ENCODE data around the gene OR10R2. TPM values are rescaled to one million over a fixed set of nuclear protein-coding genes. Genes with fewer than 3 reads are reported as not detected.

The OR10R2 gene
- polyA plus RNA-seq, 2 donors, result not detected

DNA sequence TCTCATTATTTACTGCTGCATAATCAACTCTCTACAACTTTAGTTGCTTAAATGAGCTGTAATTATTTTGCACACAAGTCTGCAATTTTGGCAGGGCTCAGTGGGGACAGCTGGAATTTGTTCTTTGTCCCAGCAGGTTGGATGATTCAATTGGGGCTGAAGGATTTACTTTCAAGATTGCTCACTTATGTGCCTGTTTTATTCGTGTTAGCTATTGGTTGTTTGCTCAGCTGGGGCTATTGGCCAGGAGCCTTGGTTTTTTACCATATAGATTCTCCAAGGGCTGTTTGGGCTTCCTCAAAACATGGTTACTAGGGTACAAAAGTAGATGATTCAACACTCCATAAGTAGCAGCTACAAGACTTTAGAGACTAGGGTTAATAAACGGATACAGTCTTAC, 13.4 kb downstream of the OR10R2 start:
- no peaks in the 10 kb centered on the region for H3K9me3 ChIP-seq (ENCODE audit: control insufficient read depth in 2 of 2, insufficient read depth in 1 of 2, low read depth in 1 of 2, low read length in 1 of 2)
- H3K36me3 ChIP-seq (ENCODE audit: control insufficient read depth in 2 of 2, insufficient read depth in 2 of 2, low read length in 1 of 2), result no peaks in the 10 kb centered on the region
- H3K27ac ChIP-seq (ENCODE audit: low read depth in 2 of 2, low read length in 1 of 2), result no peak overlapping the region
- WGBS, 2 donors, result 34 to 48% methylated on average over 2 of the region's 2 CpGs
- no peaks in the 10 kb centered on the region for H3K27me3 ChIP-seq (ENCODE audit: control insufficient read depth in 1 of 2, insufficient read depth in 2 of 2, low read length in 2 of 2)
- no peak overlapping the region for H3K4me3 ChIP-seq (ENCODE audit: low read depth in 1 of 2, low read length in 2 of 2)
- H3K4me1 ChIP-seq (ENCODE audit: control insufficient read depth in 2 of 2, insufficient read depth in 2 of 2, low read length in 1 of 2), result no peaks in the 10 kb centered on the region

DNA sequence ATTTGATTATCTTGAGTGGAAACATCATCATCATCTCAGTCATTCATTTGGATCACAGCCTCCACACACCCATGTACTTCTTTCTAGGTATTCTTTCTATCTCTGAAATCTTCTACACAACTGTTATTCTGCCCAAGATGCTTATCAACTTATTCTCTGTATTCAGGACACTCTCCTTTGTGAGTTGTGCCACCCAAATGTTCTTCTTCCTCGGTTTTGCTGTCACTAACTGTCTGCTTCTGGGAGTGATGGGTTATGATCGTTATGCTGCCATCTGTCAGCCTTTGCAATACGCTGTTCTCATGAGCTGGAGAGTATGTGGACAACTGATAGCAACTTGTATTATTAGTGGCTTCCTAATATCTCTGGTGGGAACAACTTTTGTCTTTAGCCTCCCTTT, 19.3 kb downstream of the OR10R2 start:
- no peaks in the 10 kb centered on the region for H3K27me3 ChIP-seq (ENCODE audit: control insufficient read depth in 1 of 2, insufficient read depth in 2 of 2, low read length in 2 of 2)

DNA sequence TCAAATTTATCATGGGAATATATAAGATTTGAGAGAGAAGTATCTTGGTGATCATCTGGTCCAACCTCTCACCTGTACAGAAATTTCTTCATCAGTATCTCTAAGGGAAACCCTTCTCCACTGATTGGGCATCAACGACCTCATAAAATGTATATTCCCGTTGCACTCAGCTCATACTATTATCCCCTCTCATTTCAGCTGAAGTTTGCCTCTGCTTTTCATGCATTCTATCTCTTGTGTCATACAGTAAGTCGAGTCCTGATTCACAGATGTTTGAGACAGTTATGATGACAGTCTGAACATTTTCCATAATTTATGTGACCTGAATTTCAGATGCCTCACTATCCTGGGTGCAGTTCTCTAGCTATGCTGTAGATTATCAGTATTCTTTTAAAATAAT, 21.0 kb downstream of the OR10R2 start:
- WGBS, 2 donors, result 55 to 60% methylated on average over 3 of the region's 3 CpGs

More for the DNA sequence above, 19.3 kb downstream of the OR10R2 start:
- Histone ChIP-seq H3K9me3 (ENCODE audit: control insufficient read depth in 2 of 2, insufficient read depth in 1 of 2, low read depth in 1 of 2, low read length in 1 of 2) (no peaks in the 10 kb centered on the region), H3K36me3 (ENCODE audit: control insufficient read depth in 2 of 2, insufficient read depth in 2 of 2, low read length in 1 of 2) (no peaks in the 10 kb centered on the region), H3K27ac (ENCODE audit: low read depth in 2 of 2, low read length in 1 of 2) (no peak overlapping the region), H3K4me1 (ENCODE audit: control insufficient read depth in 2 of 2, insufficient read depth in 2 of 2, low read length in 1 of 2) (no peaks in the 10 kb centered on the region), H3K4me3 (ENCODE audit: low read depth in 1 of 2, low read length in 2 of 2) (no peak overlapping the region)
- WGBS, 2 donors, result 39 to 58% methylated on average over 3 of the region's 3 CpGs

DNA sequence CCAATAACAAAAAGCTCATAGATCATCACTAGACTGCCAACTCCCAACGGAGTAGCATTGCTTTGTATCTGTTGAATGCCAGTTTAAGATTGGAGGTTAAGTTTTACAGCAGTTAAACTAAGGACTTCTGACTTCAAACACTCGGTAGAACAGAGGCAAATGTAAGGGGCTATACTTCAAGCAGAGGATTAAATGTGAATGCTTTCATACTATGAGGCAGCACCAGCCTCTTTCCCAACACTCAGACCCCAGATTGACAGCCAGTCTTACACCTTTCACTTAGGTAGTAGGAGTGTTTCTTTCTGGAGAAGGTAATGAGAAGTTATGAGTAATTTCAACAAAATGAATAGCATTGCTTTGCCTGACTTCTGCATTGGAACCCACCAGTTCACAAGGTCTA, 22.8 kb downstream of the OR10R2 start:
- H3K27ac ChIP-seq (ENCODE audit: low read depth in 2 of 2, low read length in 1 of 2), result no peak overlapping the region
- H3K4me3 ChIP-seq (ENCODE audit: low read depth in 1 of 2, low read length in 2 of 2), result no peak overlapping the region
- no peaks in the 10 kb centered on the region for H3K36me3 ChIP-seq (ENCODE audit: control insufficient read depth in 2 of 2, insufficient read depth in 2 of 2, low read length in 1 of 2)
- no peaks in the 10 kb centered on the region for H3K9me3 ChIP-seq (ENCODE audit: control insufficient read depth in 2 of 2, insufficient read depth in 1 of 2, low read depth in 1 of 2, low read length in 1 of 2)
- 1 to 12% methylated on average over 2 of the region's 2 CpGs for WGBS, 2 donors
- H3K4me1 ChIP-seq (ENCODE audit: control insufficient read depth in 2 of 2, insufficient read depth in 2 of 2, low read length in 1 of 2), result no peaks in the 10 kb centered on the region
- H3K27me3 ChIP-seq (ENCODE audit: control insufficient read depth in 1 of 2, insufficient read depth in 2 of 2, low read length in 2 of 2), result no peaks in the 10 kb centered on the region

More for the DNA sequence above, 21.0 kb downstream of the OR10R2 start:
- Histone ChIP-seq H3K27me3 (ENCODE audit: control insufficient read depth in 1 of 2, insufficient read depth in 2 of 2, low read length in 2 of 2) (no peaks in the 10 kb centered on the region), H3K4me3 (ENCODE audit: low read depth in 1 of 2, low read length in 2 of 2) (no peak overlapping the region), H3K9me3 (ENCODE audit: control insufficient read depth in 2 of 2, insufficient read depth in 1 of 2, low read depth in 1 of 2, low read length in 1 of 2) (no peaks in the 10 kb centered on the region), H3K27ac (ENCODE audit: low read depth in 2 of 2, low read length in 1 of 2) (no peak overlapping the region), H3K4me1 (ENCODE audit: control insufficient read depth in 2 of 2, insufficient read depth in 2 of 2, low read length in 1 of 2) (no peaks in the 10 kb centered on the region), H3K36me3 (ENCODE audit: control insufficient read depth in 2 of 2, insufficient read depth in 2 of 2, low read length in 1 of 2) (no peaks in the 10 kb centered on the region)

DNA sequence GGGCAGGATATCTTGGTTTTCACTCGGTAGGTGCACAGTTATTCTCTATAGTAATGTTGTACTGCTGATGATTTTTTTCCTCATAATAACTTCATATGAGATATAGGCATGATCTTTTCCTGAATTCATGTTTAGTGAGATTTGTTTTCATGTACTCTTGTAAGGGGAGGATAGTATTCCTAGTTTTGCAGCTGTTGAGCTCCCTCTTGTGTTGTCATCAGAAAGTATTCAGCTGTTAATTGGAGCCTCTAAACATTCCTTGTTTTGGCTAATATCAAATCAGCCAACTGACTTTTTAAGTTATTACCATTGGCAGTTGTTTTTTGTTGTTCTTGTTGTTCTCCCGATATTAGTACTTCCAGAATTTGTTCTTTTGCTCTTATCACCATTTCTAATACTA, 24.4 kb downstream of the OR10R2 start:
- H3K27ac ChIP-seq (ENCODE audit: low read depth in 2 of 2, low read length in 1 of 2), result no peak overlapping the region
- WGBS, 2 donors, result 28 to 29% methylated on average over 2 of the region's 2 CpGs
- no peaks in the 10 kb centered on the region for H3K36me3 ChIP-seq (ENCODE audit: control insufficient read depth in 2 of 2, insufficient read depth in 2 of 2, low read length in 1 of 2)
- no peaks in the 10 kb centered on the region for H3K9me3 ChIP-seq (ENCODE audit: control insufficient read depth in 2 of 2, insufficient read depth in 1 of 2, low read depth in 1 of 2, low read length in 1 of 2)
- H3K4me1 ChIP-seq (ENCODE audit: control insufficient read depth in 2 of 2, insufficient read depth in 2 of 2, low read length in 1 of 2), result no peaks in the 10 kb centered on the region
- no peak overlapping the region for H3K4me3 ChIP-seq (ENCODE audit: low read depth in 1 of 2, low read length in 2 of 2)
- no peaks in the 10 kb centered on the region for H3K27me3 ChIP-seq (ENCODE audit: control insufficient read depth in 1 of 2, insufficient read depth in 2 of 2, low read length in 2 of 2)

DNA sequence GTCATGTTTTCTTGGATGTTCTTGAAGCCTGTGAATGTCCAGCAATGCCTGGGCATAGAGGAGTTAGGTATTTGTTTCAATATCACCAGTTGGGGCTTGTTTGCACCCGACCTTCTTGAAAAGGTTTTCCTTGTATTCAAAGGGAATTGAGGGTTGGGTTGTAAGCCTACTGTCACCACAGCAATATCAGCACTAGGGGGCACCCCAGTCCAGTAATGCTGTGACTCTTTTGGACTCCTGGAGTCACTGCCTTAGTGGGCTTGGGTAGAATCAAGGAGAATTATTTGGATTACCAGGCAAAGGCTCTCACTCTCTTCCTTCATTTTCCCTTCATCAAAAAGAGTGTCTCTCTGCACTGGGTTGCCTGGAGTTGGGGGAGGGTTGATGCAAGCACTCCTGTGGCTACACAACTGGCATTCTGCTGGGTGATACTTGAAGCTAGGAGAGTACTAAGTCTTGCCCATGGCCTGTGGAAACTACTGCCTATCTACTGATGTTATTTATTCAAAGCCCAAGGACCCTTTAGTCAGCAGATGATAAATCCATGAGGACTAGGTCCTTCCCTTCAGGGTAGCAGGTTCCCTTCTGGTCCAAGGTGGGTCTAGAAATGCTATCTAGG, 34.5 kb downstream of the OR10R2 start:
- WGBS, 2 donors, result 10 to 51% methylated on average over 1 of the region's 1 CpG
- H3K27me3 ChIP-seq (ENCODE audit: control insufficient read depth in 1 of 2, insufficient read depth in 2 of 2, low read length in 2 of 2), result no peaks in the 10 kb centered on the region
- no peak overlapping the region for H3K4me3 ChIP-seq (ENCODE audit: low read depth in 1 of 2, low read length in 2 of 2)
- no peaks in the 10 kb centered on the region for H3K4me1 ChIP-seq (ENCODE audit: control insufficient read depth in 2 of 2, insufficient read depth in 2 of 2, low read length in 1 of 2)
- H3K9me3 ChIP-seq (ENCODE audit: control insufficient read depth in 2 of 2, insufficient read depth in 1 of 2, low read depth in 1 of 2, low read length in 1 of 2), result peaks cover 0 to 2% of the 10 kb centered on the region in 2 donors
- H3K36me3 ChIP-seq (ENCODE audit: control insufficient read depth in 2 of 2, insufficient read depth in 2 of 2, low read length in 1 of 2), result no peaks in the 10 kb centered on the region
- no peak overlapping the region for H3K27ac ChIP-seq (ENCODE audit: low read depth in 2 of 2, low read length in 1 of 2)

DNA sequence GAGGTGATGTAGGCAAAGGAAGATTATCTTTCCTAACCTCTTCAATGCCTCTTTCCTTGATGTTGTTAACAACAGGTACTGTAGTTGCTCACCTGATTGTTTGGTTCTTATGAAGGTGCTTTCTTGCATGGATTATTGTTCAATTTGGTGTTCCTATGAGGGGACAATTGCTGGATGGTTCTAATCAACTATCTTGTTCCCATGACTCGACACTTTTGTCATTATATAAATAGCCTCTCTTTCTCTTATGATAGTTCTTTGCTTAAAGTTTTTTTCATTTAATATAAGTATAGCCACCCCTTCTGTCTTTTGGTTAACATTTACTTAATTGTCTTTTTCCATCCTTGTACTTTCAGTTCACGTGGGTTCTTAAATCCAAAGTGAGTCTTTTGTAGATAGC, 35.5 kb downstream of the OR10R2 start:
- H3K4me3 ChIP-seq (ENCODE audit: low read depth in 1 of 2, low read length in 2 of 2), result no peak overlapping the region
- 79 to 80% methylated on average over 2 of the region's 2 CpGs for WGBS, 2 donors
- H3K27ac ChIP-seq (ENCODE audit: low read depth in 2 of 2, low read length in 1 of 2), result no peak overlapping the region
- H3K9me3 ChIP-seq (ENCODE audit: control insufficient read depth in 2 of 2, insufficient read depth in 1 of 2, low read depth in 1 of 2, low read length in 1 of 2), result peaks cover 0 to 2% of the 10 kb centered on the region in 2 donors
- no peaks in the 10 kb centered on the region for H3K27me3 ChIP-seq (ENCODE audit: control insufficient read depth in 1 of 2, insufficient read depth in 2 of 2, low read length in 2 of 2)
- no peaks in the 10 kb centered on the region for H3K36me3 ChIP-seq (ENCODE audit: control insufficient read depth in 2 of 2, insufficient read depth in 2 of 2, low read length in 1 of 2)
- no peaks in the 10 kb centered on the region for H3K4me1 ChIP-seq (ENCODE audit: control insufficient read depth in 2 of 2, insufficient read depth in 2 of 2, low read length in 1 of 2)

DNA sequence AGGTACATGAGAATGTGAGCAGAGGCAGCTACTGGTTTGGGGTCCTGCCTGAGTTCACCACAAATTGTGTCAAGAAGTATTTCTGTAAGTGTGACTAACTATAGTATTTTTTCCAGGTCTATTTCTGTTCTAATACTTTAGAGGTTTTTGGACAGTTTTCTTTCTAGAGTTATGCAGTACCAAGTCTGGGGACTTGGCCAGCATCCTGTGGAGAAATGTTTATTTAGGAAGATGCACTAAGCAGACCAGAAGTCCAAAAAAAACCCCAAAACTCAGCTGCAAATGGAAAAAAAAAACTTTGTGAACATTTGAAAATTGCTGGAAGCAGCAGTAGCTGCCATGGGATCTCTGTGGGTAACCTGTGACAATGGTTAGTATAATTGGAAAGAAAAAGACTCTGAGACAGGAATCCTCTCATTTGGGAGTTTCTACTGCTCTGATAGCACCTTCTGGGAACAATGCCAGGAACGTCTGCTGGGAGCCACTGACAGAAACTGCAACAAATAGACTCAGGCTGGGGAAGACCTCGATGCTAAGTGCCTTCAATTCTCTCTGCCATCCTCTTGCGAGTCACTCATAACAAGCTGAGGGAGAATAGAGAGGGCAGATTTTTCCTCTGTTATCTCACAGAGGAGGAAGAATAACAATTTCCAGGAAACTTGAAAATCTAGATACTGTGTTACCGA, 37.6 kb downstream of the OR10R2 start:
- H3K4me1 ChIP-seq (ENCODE audit: control insufficient read depth in 2 of 2, insufficient read depth in 2 of 2, low read length in 1 of 2), result no peaks in the 10 kb centered on the region
- WGBS, 2 donors, result 37 to 38% methylated on average over 4 of the region's 4 CpGs
- H3K4me3 ChIP-seq (ENCODE audit: low read depth in 1 of 2, low read length in 2 of 2), result no peak overlapping the region
- H3K27me3 ChIP-seq (ENCODE audit: control insufficient read depth in 1 of 2, insufficient read depth in 2 of 2, low read length in 2 of 2), result no peaks in the 10 kb centered on the region
- no peak overlapping the region for H3K27ac ChIP-seq (ENCODE audit: low read depth in 2 of 2, low read length in 1 of 2)
- H3K36me3 ChIP-seq (ENCODE audit: control insufficient read depth in 2 of 2, insufficient read depth in 2 of 2, low read length in 1 of 2), result no peaks in the 10 kb centered on the region
- peaks cover 0 to 2% of the 10 kb centered on the region in 2 donors for H3K9me3 ChIP-seq (ENCODE audit: control insufficient read depth in 2 of 2, insufficient read depth in 1 of 2, low read depth in 1 of 2, low read length in 1 of 2)

DNA sequence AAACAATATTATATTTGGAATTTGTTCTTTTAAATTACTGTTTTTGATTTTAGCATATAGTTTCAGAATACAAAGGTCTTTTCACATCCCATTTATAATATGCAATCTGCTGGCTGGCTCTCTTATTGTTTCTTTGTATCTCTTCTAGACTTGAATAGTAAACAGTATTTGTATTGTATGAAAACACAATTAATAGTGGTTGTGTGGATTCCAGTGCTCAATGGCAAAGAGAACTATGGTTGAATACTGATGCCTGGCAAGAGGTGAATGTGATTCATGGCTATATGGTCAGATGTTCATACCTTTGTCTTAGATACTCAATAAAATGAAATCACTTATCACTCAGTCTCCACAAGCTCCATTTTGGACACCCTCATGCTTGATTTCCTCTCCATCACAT, 44.9 kb downstream of the OR10R2 start:
- H3K36me3 ChIP-seq (ENCODE audit: control insufficient read depth in 2 of 2, insufficient read depth in 2 of 2, low read length in 1 of 2), result no peaks in the 10 kb centered on the region
- no peaks in the 10 kb centered on the region for H3K27me3 ChIP-seq (ENCODE audit: control insufficient read depth in 1 of 2, insufficient read depth in 2 of 2, low read length in 2 of 2)
- H3K4me3 ChIP-seq (ENCODE audit: low read depth in 1 of 2, low read length in 2 of 2), result no peak overlapping the region
- no peaks in the 10 kb centered on the region for H3K4me1 ChIP-seq (ENCODE audit: control insufficient read depth in 2 of 2, insufficient read depth in 2 of 2, low read length in 1 of 2)
- no peaks in the 10 kb centered on the region for H3K9me3 ChIP-seq (ENCODE audit: control insufficient read depth in 2 of 2, insufficient read depth in 1 of 2, low read depth in 1 of 2, low read length in 1 of 2)
- no peak overlapping the region for H3K27ac ChIP-seq (ENCODE audit: low read depth in 2 of 2, low read length in 1 of 2)

DNA sequence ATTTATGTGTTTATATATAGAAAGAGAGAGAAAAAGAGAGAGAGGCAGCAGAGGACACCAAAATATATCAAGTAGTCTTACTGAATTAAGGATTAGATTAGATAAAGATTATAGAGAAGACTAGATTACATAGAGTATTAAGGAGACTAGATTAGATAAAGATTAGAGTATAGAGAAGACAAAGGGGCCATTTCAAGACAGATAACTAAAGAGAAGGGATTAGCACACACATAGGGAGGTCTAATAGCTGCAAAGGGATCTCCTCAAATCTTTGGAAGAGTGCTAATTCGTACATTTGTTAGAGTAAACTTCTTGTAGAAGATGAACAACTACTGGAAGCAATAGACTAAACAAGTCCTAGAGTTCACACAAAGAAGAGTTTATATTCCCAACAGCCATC, 48.0 kb downstream of the OR10R2 start:
- Histone ChIP-seq H3K27me3 (ENCODE audit: control insufficient read depth in 1 of 2, insufficient read depth in 2 of 2, low read length in 2 of 2) (no peaks in the 10 kb centered on the region), H3K4me1 (ENCODE audit: control insufficient read depth in 2 of 2, insufficient read depth in 2 of 2, low read length in 1 of 2) (no peaks in the 10 kb centered on the region), H3K4me3 (ENCODE audit: low read depth in 1 of 2, low read length in 2 of 2) (no peak overlapping the region), H3K36me3 (ENCODE audit: control insufficient read depth in 2 of 2, insufficient read depth in 2 of 2, low read length in 1 of 2) (no peaks in the 10 kb centered on the region), H3K9me3 (ENCODE audit: control insufficient read depth in 2 of 2, insufficient read depth in 1 of 2, low read depth in 1 of 2, low read length in 1 of 2) (no peaks in the 10 kb centered on the region), H3K27ac (ENCODE audit: low read depth in 2 of 2, low read length in 1 of 2) (no peak overlapping the region)
- WGBS, 2 donors, result 29 to 41% methylated on average over 1 of the region's 1 CpG

Measured in esophagus (tissue), 2 donors.